OCI-LY7 (cell line): Measurements from ENCODE around the gene JPT1. TPM values are rescaled to one million over a fixed set of nuclear protein-coding genes. Genes with fewer than 3 reads are reported as not detected.
A peak's percentile ranks its signal among the peaks of the same experiment; 100 is the strongest.

ENCODE experiments used
- BruUV-seq: library from RNA; stranded (reverse); fragments of 400-500 nt; replicated peaks from 2 replicates; lab custom pipeline; 2021; lab: Mats Ljungman, UMichigan
- CTCF ChIA-PET: fragments of 300-600 bp; sonication (Branson Sonifier 250); formaldehyde crosslinking; loops from one replicate; lab custom pipeline; 2022; ENCODE audit warnings: antibody characterized with exemption; ENCODE audit not compliant: unreplicated experiment; lab: Charles Lee
- POLR2A ChIA-PET: fragments of 300-600 bp; sonication (Branson Sonifier 250); formaldehyde crosslinking; loops from one replicate; lab custom pipeline; 2022; ENCODE audit warnings: antibody characterized with exemption; lab: Charles Lee
- DNase-seq: peaks from one replicate; pipeline ENCODE4 v3.0.0-alpha.2; 2015; ENCODE audit warnings: low spot score
- H2AFZ ChIP-seq: fragments of 200-600 bp; sonication (generic), shearing (Covaris generic); 2 replicates; pipeline ENCODE4 v1.6.1; 2014; ENCODE audit warnings: mild to moderate bottlenecking, antibody characterized with exemption, low read length, moderate library complexity
- H3K27ac ChIP-seq: fragments of 200-600 bp; sonication (generic); 2 replicates; pipeline ENCODE4 v1.5.1; 2014; ENCODE audit warnings: mixed run types, low read depth, mild to moderate bottlenecking, moderate library complexity, low read length, inconsistent platforms; ENCODE audit not compliant: poor library complexity, severe bottlenecking
- H3K36me3 ChIP-seq: fragments of 200-600 bp; sonication (generic); 2 replicates; pipeline ENCODE4 v1.6.1; 2014; ENCODE audit warnings: mild to moderate bottlenecking, antibody characterized with exemption, low read length, moderate library complexity, mixed read lengths; ENCODE audit not compliant: insufficient read depth
- H3K4me1 ChIP-seq: fragments of 200-600 bp; sonication (generic); 2 replicates; pipeline ENCODE4 v1.5.1; 2014; ENCODE audit warnings: mild to moderate bottlenecking, low read length; ENCODE audit not compliant: insufficient read depth, poor library complexity, severe bottlenecking
- H3K4me2 ChIP-seq: fragments of 200-600 bp; sonication (generic); 2 replicates; pipeline ENCODE4 v1.6.1; 2014; ENCODE audit warnings: mild to moderate bottlenecking, low read length
- H3K4me3 ChIP-seq: fragments of 200-600 bp; sonication (generic); 2 replicates; pipeline ENCODE4 v1.5.1; 2014; ENCODE audit warnings: mild to moderate bottlenecking, low read depth, low read length; ENCODE audit not compliant: poor library complexity, severe bottlenecking
- H3K79me2 ChIP-seq: fragments of 200-600 bp; sonication (generic); 2 replicates; pipeline ENCODE4 v1.6.1; 2016; ENCODE audit warnings: low read depth, mild to moderate bottlenecking, low read length, moderate library complexity, mixed read lengths; ENCODE audit not compliant: insufficient read depth
- H3K9me2 ChIP-seq: fragments of 200-600 bp; sonication (generic); 2 replicates; pipeline ENCODE4 v1.6.1; 2016; ENCODE audit warnings: mild to moderate bottlenecking, low read length, mixed read lengths; ENCODE audit not compliant: insufficient read depth
- H3K9me3 ChIP-seq: fragments of 200-600 bp; sonication (generic); 2 replicates; pipeline ENCODE4 v1.6.1; 2014; ENCODE audit warnings: mild to moderate bottlenecking, mixed run types, low read length, mixed read lengths
- H4K20me1 ChIP-seq: fragments of 200-600 bp; sonication (generic); 2 replicates; pipeline ENCODE4 v1.6.1; 2014; ENCODE audit warnings: mild to moderate bottlenecking, antibody characterized with exemption, low read length, moderate library complexity, mixed read lengths; ENCODE audit not compliant: insufficient read depth
- EZH2phosphoT487 ChIP-seq: fragments of 200-600 bp; sonication (generic); IDR thresholded peaks from 2 replicates; pipeline ENCODE4 v1.6.1; 2018; ENCODE audit warnings: low read depth, borderline replicate concordance, mild to moderate bottlenecking, mixed run types, antibody characterized with exemption, low read length, moderate library complexity, mixed read lengths
- intact Hi-C: fragments of 100-400 bp; cut with micrococcal nuclease; formaldehyde crosslinking; loops from one replicate; pipeline ENCODE4 v1.10.0; 2022; ENCODE audit not compliant: unreplicated experiment
- total RNA-seq, 2 experiments: library from RNA; depleted of rRNA in 1 of 2; stranded (reverse); fragments of >200 nt in 1 of 2; shearing (Covaris generic) in 1 of 2; gene quantifications; 2 replicates each; pipeline ENCODE4 v1.2.3, GENCODE V29; 2014 to 2022
- TF ChIP-seq, protein P1 (sequence below): fragments of 200-600 bp; sonication (generic); conservative IDR thresholded peaks from 2 replicates; pipeline ENCODE4 v1.5.1; 2014; ENCODE audit warnings: mild to moderate bottlenecking, antibody characterized with exemption, low read length, moderate library complexity, mixed read lengths

Gene JPT1
- total RNA-seq, 2 experiments from 2014 or later: 121 to 251 TPM

DNA sequence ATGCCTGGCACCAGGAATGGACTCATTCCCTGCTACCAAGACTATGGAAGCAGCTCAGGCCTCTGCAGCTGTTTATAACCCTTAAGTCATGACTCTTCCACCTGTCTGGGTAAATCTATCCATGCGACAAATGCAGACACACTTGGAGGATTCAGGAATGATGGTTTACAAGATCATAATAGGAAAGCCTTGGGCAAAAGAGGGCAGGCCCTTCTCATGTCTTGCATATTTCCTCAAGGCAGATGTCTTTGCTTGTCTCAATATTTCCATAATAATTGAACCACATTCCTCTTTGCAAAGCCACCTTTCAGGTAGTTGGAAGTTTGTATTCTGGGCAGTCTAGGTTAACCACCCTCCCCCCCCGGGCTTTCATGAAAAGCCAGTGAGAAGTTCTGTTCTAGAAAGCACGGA is 884 bp upstream of the JPT1 start:
- Histone ChIP-seq H2AFZ (peak overlapping the region; percentile 75; the same call in 1 of the 2 replicates), H3K9me3 (no peaks in the 10 kb centered on the region), H3K4me2 (peak overlapping the region; percentile 77), H3K36me3 (peaks cover 20% of the 10 kb centered on the region; the same call in 1 of the 2 replicates), H3K27ac (peak overlapping the region; percentile 78), H3K79me2 (peaks cover 39% of the 10 kb centered on the region), H3K9me2 (no peaks in the 10 kb centered on the region), H3K4me3 (peak overlapping the region; percentile 48), H4K20me1 (peaks cover 15% of the 10 kb centered on the region; the same call in 1 of the 2 replicates), H3K4me1 (peaks cover 24% of the 10 kb centered on the region)
- ChIA-PET POLR2A (interaction anchor here (0.7 to 1.4 kb wide), 9 partner anchors 9 to 582 kb away, joined by 3 to 10 read pairs (median 4); no protein-coding TSS in a partner anchor), CTCF (interaction anchor here (0.6 to 1.0 kb wide), 2 partner anchors 17 to 116 kb away, joined by 3 to 4 read pairs; no protein-coding TSS in a partner anchor)
- intact Hi-C loops: loop anchor here (2.0 kb wide), 1 partner anchor 50 kb away; the partner anchor contains the start of gene NUP85
- BruUV-seq: no TSS peak
- no peak for DNase-seq
- no peak for TF ChIP-seq EZH2phosphoT487
- TF ChIP-seq, protein P1, sequence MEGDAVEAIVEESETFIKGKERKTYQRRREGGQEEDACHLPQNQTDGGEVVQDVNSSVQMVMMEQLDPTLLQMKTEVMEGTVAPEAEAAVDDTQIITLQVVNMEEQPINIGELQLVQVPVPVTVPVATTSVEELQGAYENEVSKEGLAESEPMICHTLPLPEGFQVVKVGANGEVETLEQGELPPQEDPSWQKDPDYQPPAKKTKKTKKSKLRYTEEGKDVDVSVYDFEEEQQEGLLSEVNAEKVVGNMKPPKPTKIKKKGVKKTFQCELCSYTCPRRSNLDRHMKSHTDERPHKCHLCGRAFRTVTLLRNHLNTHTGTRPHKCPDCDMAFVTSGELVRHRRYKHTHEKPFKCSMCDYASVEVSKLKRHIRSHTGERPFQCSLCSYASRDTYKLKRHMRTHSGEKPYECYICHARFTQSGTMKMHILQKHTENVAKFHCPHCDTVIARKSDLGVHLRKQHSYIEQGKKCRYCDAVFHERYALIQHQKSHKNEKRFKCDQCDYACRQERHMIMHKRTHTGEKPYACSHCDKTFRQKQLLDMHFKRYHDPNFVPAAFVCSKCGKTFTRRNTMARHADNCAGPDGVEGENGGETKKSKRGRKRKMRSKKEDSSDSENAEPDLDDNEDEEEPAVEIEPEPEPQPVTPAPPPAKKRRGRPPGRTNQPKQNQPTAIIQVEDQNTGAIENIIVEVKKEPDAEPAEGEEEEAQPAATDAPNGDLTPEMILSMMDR: no peak

DNA sequence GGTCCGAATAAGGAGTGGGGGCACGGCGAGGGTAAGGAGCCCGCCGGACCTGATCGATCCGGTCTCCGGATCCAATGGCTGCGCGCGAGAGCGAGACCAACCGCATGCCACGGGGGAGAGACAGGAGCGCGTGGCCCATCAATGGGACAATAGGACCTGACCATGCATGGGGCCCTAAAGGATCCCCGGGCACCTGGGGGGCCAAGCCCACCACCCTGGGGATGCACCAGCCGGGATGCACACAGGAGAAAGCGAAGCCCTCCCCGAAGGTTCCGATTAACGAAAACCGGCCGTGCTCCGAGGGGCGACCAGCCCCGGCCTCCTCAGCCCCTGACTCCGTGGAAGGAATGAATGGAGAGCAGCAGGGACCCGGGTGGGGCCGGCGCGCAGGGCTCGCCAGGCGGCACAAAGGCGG is 525 bp downstream of the JPT1 start:
- no peaks in the 10 kb centered on the region for H3K9me2 ChIP-seq
- peak; percentile 57 for DNase-seq
- H3K4me2 ChIP-seq: peak overlapping the region; percentile 95
- H3K9me3 ChIP-seq: no peaks in the 10 kb centered on the region
- intact Hi-C loops: loop anchor here (1.0 to 2.0 kb wide), 4 partner anchors 17 to 51 kb away; partner anchors contain the start of genes NT5C and NUP85
- peaks cover 24% of the 10 kb centered on the region for H3K4me1 ChIP-seq
- H3K27ac ChIP-seq: peak overlapping the region; percentile 56
- no TSS peak for BruUV-seq
- TF ChIP-seq, protein P1: no peak
- no peak for TF ChIP-seq EZH2phosphoT487
- CTCF ChIA-PET: no interaction called here
- peak overlapping the region; percentile 75 for H3K4me3 ChIP-seq
- no peak overlapping the region for H2AFZ ChIP-seq
- H4K20me1 ChIP-seq: peaks cover 15% of the 10 kb centered on the region; the same call in 1 of the 2 replicates
- peaks cover 53% of the 10 kb centered on the region for H3K79me2 ChIP-seq
- POLR2A ChIA-PET: interaction anchor here (1.4 kb wide), 2 partner anchors 8 to 14 kb away, joined by 3 to 5 read pairs; no protein-coding TSS in a partner anchor
- H3K36me3 ChIP-seq: peaks cover 28% of the 10 kb centered on the region
